BLaER1 (cell line): Measurements from ENCODE around the gene TRAF3IP3.

Experiments used
- H3K27ac ChIP-seq: shearing (Covaris generic); formaldehyde crosslinking; 2 replicates; pipeline ENCODE4 v1.8.1; 2022
- H3K27me3 ChIP-seq: shearing (Covaris generic); formaldehyde crosslinking; 2 replicates; pipeline ENCODE4 v1.8.1; 2022
- H3K36me3 ChIP-seq: shearing (Covaris generic); formaldehyde crosslinking; 2 replicates; pipeline ENCODE4 v1.8.1; 2022
- H3K4me1 ChIP-seq: shearing (Covaris generic); formaldehyde crosslinking; 2 replicates; pipeline ENCODE4 v1.8.1; 2022
- H3K4me2 ChIP-seq: shearing (Covaris generic); formaldehyde crosslinking; 2 replicates; pipeline ENCODE4 v1.8.1; 2022
- H3K4me3 ChIP-seq: shearing (Covaris generic); formaldehyde crosslinking; 2 replicates; pipeline ENCODE4 v1.8.1; 2022
- H3K9ac ChIP-seq: shearing (Covaris generic); formaldehyde crosslinking; 2 replicates; pipeline ENCODE4 v1.8.1; 2022
- H3K9me3 ChIP-seq: shearing (Covaris generic); formaldehyde crosslinking; 2 replicates; pipeline ENCODE4 v1.8.1; 2022
- H4K20me1 ChIP-seq: shearing (Covaris generic); formaldehyde crosslinking; 2 replicates; pipeline ENCODE4 v1.8.1; 2022
- Cebpa-rat ChIP-seq: shearing (Covaris generic); IDR thresholded peaks from 2 replicates; pipeline ENCODE4 v1.8.1; 2022

Gene TRAF3IP3

DNA sequence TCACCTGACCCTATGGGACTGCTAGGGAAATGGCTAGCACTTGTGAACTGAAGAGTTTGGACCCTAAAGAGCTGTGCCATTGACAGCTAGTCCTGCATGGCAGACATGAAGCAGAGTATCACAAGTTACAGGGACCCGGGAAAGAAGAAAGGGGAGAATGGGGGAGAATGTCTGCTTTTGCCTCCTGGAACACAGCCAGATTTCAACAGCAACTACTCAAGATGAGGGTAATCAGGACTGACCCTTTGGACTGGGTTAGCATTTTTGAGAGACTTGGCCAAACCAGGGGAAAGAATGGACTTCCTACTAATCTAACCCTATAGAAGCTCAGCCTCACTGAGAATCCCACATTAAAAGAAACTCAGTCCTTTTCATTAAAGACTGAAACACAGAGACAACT lies 63.2 kb downstream of the TRAF3IP3 start:
- no peak overlapping the region for H3K9ac ChIP-seq
- no peak overlapping the region for H3K4me3 ChIP-seq
- no peak for TF ChIP-seq Cebpa-rat
- H3K4me2 ChIP-seq: no peak overlapping the region
- H3K9me3 ChIP-seq: no peaks in the 10 kb centered on the region
- H3K4me1 ChIP-seq: 0 out of 2 replicates have a peak, but pooled peaks cover 4% of the 10 kb centered on the region
- H3K27me3 ChIP-seq: no peaks in the 10 kb centered on the region
- no peak overlapping the region for H3K27ac ChIP-seq
- no peaks in the 10 kb centered on the region for H3K36me3 ChIP-seq
- no peaks in the 10 kb centered on the region for H4K20me1 ChIP-seq

DNA sequence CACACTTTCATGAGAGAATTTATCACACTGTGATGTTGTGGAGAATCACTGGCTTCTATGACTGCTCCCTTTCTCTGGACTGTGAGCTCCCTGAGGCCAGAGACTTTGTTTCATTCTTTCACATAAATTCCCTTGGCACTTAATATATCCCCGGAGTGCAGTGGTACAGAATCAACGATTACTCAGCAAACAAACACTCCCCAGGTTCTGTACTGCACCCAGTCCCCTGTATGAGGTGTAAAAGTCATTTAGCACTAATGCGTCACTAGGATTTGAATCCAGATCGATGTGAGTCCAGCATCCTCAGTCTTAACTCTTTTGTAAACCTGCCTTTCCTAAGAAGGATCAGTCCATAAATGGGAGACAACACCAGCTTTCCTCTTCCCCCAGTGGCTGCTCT lies 65.1 kb downstream of the TRAF3IP3 start:
- Histone ChIP-seq H3K4me2 (no peak overlapping the region), H3K27ac (no peak overlapping the region), H3K4me1 (no peaks in the 10 kb centered on the region), H3K9ac (no peak overlapping the region), H3K9me3 (no peaks in the 10 kb centered on the region), H3K36me3 (no peaks in the 10 kb centered on the region), H4K20me1 (no peaks in the 10 kb centered on the region), H3K4me3 (no peak overlapping the region), H3K27me3 (no peaks in the 10 kb centered on the region)
- no peak for TF ChIP-seq Cebpa-rat

DNA sequence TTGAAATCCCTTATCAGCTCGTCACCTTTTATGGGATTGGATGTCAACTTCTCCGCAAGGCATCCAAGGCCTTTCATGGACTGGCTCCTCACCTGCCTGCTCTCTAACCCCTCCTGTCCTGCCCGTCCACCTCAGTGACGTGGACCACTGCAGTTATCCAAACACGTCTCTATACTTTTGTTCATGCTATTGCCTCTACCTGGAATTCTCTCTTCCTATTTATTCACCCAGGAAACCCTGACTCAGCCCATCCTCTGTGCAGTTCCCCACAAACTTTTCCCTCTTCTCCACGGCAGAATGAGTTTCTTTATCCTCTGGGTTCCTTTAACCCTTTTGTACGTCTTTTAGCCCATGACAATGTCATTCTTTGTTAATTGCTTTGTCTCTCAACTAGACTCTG lies 66.9 kb downstream of the TRAF3IP3 start:
- Histone ChIP-seq H3K4me3 (no peak overlapping the region), H3K27ac (no peak overlapping the region), H3K4me2 (no peak overlapping the region), H3K27me3 (no peaks in the 10 kb centered on the region), H4K20me1 (no peaks in the 10 kb centered on the region), H3K9ac (no peak overlapping the region), H3K9me3 (no peaks in the 10 kb centered on the region), H3K36me3 (no peaks in the 10 kb centered on the region), H3K4me1 (peaks cover 7% of the 10 kb centered on the region; the same call in 1 of the 2 replicates)
- no peak for TF ChIP-seq Cebpa-rat

DNA sequence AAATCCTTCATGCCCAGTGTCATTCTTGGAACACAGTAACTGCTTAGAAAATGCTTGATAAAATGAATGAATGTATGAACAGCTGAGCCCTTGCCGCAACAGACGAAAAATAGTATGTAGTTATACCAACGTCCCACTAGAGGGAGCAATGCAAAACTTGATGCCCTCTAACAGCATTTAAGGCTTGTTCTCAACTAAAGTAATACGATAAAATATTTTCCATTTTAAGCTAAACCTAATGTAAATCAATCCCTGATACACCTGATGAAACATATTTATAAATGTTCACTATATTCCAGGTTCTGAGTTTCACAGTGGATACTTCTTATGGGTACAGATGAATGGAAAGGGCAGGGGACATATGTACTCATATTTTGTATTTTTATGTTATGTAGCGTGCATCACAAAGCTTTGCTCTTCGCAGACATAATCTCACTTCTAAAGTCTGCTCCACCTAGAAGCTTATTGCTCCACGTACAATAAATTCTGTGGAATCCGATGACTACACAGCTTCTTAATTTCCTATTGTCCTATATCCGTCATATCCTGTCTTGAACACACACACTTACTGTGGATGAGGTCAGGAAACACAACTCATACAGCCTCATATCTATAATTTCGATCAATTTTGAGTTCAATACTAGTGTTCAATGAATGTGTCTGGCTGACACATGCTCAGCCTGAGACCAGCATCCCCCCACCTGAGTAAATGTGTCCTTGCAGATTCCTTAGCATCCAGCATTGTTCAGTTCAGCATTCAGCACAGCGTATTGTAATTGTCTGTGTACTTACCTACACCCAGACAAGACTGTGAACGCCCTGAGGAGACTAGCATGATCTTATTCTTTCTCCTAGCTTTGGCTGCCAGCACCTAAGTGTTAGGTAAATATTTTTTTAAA lies 67.5 kb downstream of the TRAF3IP3 start:
- TF ChIP-seq Cebpa-rat: no peak
- Histone ChIP-seq H3K4me1 (peaks cover 7% of the 10 kb centered on the region; the same call in 1 of the 2 replicates), H3K4me3 (no peak overlapping the region), H3K9me3 (no peaks in the 10 kb centered on the region), H3K9ac (no peak overlapping the region), H3K27me3 (no peaks in the 10 kb centered on the region), H3K36me3 (no peaks in the 10 kb centered on the region), H4K20me1 (no peaks in the 10 kb centered on the region), H3K27ac (no peak overlapping the region), H3K4me2 (no peak overlapping the region)

DNA sequence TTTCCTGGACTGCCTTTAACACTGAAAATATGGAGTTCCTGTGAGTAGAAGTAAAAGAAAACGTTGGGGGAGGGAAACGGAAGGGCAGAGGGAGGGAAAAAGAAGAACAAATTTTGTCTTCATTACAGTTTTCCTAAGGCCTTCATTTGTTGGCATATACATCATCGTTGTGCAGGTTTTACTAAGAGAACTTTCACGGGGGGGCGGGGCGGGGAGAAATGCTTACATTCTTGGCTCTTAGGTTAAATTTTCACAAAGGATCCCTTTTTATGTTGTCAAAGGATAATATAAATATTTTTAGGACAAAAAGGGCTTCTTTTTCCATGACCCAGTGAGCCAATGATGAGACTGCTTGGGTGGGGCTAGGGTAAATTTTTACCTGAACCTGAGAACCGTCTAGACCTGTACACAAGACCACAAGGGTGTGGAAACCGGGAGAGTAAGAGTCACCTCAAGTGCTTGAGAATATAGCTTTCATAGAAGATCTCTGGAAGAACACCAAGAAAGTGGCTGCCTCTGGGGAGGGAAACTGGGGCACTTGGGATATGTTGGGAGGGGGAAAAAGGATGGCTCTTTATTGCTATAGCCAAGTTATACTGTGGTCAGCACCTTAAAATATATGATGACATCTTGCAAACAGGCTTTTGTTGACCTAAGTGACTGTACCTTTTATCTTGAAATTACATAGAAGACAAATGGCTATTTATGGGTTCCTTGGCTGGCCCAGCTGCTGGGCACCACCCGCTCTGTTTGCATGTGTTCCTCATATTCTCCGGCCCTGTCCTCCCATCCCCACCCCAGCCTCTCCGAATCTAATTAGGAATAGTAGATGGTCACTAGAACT lies 70.0 kb downstream of the TRAF3IP3 start:
- H3K9me3 ChIP-seq: no peaks in the 10 kb centered on the region
- no peak overlapping the region for H3K9ac ChIP-seq
- H3K4me1 ChIP-seq: peaks cover 26% of the 10 kb centered on the region
- peaks cover 3% of the 10 kb centered on the region for H3K36me3 ChIP-seq
- no peaks in the 10 kb centered on the region for H3K27me3 ChIP-seq
- TF ChIP-seq Cebpa-rat: no peak
- no peaks in the 10 kb centered on the region for H4K20me1 ChIP-seq
- no peak overlapping the region for H3K4me2 ChIP-seq
- no peak overlapping the region for H3K4me3 ChIP-seq
- no peak overlapping the region for H3K27ac ChIP-seq

DNA sequence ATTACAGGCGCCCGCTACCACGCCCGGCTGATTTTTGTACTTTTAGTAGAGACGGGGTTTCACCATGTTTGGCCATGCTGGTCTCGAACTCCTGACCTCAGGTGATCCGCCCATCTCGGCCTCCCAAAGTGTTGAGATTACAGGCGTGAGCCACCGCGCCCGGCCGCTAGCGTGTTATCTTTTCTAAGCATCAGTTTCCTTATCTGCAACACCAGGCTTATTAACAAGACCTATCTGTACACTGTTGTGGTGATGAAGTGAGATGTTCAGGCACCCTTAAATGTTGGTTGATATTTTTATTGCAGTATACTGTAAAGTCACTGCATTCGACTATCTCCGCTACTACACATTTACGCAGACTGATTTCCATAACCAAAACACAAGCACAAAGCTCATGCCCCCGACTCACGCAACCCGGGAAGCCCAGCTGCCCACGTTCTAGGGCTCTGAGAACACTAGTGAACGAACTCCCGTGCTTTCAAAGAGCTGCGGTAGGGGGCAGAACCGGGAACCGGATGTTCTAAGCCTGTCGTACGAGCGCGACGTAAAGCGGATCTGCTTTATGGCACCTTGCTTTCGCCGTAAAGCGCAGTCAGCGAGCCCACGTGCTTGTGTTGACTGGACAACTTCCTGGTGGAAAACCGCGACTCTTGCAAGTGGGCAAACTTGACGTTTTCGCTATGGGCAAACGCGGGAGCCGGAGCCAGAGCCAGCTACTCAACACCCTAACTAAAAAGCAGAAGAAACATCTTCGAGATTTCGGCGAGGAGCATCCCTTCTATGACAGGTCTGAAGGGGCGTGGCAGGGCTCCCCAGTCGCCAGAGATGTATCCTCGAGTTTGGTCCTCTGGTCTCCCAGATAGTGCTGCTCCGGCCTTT lies 71.8 kb downstream of the TRAF3IP3 start, which contains the start of gene UTP25:
Gene UTP25 (plus strand): TSS at position 589 of the 879 bp plus-strand sequence. CDS start 92 bp downstream, at position 681.
- Histone ChIP-seq H3K4me2 (peak within 1 kb of the TSS; percentile 81), H3K9ac (peak within 1 kb of the TSS; percentile 79), H3K4me3 (peak within 1 kb of the TSS; percentile 84), H3K27ac (peak within 1 kb of the TSS; percentile 79), H3K36me3 (peaks cover 19% of the 10 kb centered on the region), H3K27me3 (no peaks in the 10 kb centered on the region), H4K20me1 (no peaks in the 10 kb centered on the region), H3K4me1 (peaks cover 26% of the 10 kb centered on the region), H3K9me3 (no peaks in the 10 kb centered on the region)
- no peak for TF ChIP-seq Cebpa-rat

DNA sequence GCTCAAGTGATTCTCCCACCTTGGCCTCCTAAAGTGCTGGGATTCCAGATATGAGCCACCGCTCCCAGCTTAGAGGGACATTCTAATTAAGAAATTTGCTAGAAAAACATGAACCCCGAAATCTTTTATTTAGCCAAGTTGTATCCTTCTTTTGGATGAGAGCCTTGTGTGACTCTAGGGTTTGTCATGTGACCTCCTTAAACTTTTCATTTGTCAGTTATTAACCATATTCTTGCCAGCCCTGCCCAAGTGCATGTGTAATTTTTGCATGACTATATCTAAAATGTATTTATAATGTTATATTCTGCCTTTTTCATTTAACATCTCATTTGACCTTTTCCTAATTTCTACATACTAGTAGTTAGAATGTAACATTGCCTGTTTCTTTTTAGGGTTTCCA lies 73.9 kb downstream of the TRAF3IP3 start:
- no peak overlapping the region for H3K27ac ChIP-seq
- H3K4me3 ChIP-seq: peak overlapping the region; percentile 84
- H3K9ac ChIP-seq: 0 out of 2 replicates have a peak overlapping the region, but pooled peaks have one; percentile 40

DNA sequence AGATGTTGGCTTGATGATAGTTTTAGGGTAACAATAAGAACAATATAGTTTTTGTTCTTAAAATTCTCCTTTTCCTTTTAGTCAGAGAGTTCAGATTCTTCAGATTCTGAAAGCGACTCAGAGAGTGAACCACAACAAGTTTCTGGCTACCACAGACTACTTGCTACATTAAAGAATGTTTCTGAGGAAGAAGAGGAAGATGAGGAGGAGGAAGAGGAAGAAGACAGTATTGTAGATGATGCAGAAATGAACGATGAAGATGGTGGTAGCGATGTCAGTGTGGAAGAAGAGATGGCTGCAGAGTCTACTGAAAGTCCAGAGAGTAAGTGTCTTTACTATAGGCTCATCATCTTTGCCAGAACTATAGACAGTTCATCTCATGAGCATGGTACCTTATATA lies 74.9 kb downstream of the TRAF3IP3 start:
- no peak overlapping the region for H3K4me2 ChIP-seq
- H3K4me1 ChIP-seq: peaks cover 26% of the 10 kb centered on the region
- no peaks in the 10 kb centered on the region for H4K20me1 ChIP-seq
- H3K36me3 ChIP-seq: peaks cover 50% of the 10 kb centered on the region
- H3K9ac ChIP-seq: no peak overlapping the region
- TF ChIP-seq Cebpa-rat: no peak
- no peak overlapping the region for H3K4me3 ChIP-seq
- H3K9me3 ChIP-seq: no peaks in the 10 kb centered on the region
- H3K27ac ChIP-seq: no peak overlapping the region
- H3K27me3 ChIP-seq: no peaks in the 10 kb centered on the region

More for the DNA sequence above, 73.9 kb downstream of the TRAF3IP3 start:
- Histone ChIP-seq H3K36me3 (peaks cover 40% of the 10 kb centered on the region), H3K4me1 (peaks cover 26% of the 10 kb centered on the region), H3K4me2 (peak overlapping the region; percentile 81), H3K9me3 (no peaks in the 10 kb centered on the region), H3K27me3 (no peaks in the 10 kb centered on the region), H4K20me1 (no peaks in the 10 kb centered on the region)
- no peak for TF ChIP-seq Cebpa-rat

DNA sequence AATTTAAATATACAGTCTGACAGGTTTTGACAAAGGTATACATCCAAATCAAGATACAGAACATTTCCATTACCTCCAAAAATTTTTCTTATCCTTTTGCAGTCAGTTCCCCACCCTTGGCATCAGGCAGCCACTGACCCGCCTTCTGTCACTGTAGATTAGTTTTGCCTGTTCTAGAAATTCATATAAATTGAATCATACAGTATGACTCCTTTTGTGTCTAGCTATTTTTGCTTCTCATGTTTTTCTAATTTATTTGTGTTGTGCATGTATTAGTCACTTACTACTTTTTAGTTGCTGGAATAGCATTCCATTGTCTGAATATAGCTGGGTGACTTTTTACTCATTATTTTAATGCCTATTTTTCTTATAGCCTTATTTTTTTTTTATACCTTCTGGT lies 75.8 kb downstream of the TRAF3IP3 start:
- Histone ChIP-seq H4K20me1 (no peaks in the 10 kb centered on the region), H3K4me3 (no peak overlapping the region), H3K9me3 (no peaks in the 10 kb centered on the region), H3K4me1 (peaks cover 26% of the 10 kb centered on the region), H3K27me3 (no peaks in the 10 kb centered on the region), H3K9ac (no peak overlapping the region), H3K4me2 (no peak overlapping the region), H3K27ac (no peak overlapping the region), H3K36me3 (peaks cover 58% of the 10 kb centered on the region)
- no peak for TF ChIP-seq Cebpa-rat
